Brain microvascular endothelial cell (primary cell): ENCODE measurements around the gene ABCA3.
A peak's percentile ranks its signal among the peaks of the same experiment; 100 is the strongest.

Experiments used
- DNase-seq: peaks from one replicate; pipeline ENCODE4 v3.0.0-alpha.2; 2020
- H3K27ac ChIP-seq: fragments of 250-450 bp; sonication (Bioruptor Pico); 2 replicates; pipeline ENCODE4 v1.5.1; 2020; ENCODE audit warnings: mild to moderate bottlenecking, moderate library complexity
- H3K27me3 ChIP-seq: fragments of 250-450 bp; sonication (Bioruptor Pico); replicated peaks from 2 replicates; pipeline ENCODE4 v1.5.1; 2020; ENCODE audit warnings: mild to moderate bottlenecking
- H3K36me3 ChIP-seq: fragments of 250-450 bp; sonication (Bioruptor Pico); replicated peaks from 2 replicates; pipeline ENCODE4 v1.5.1; 2020; ENCODE audit warnings: mild to moderate bottlenecking
- H3K4me3 ChIP-seq: 2 replicates; pipeline ENCODE4 v1.5.1; 2011; ENCODE audit warnings: low read depth, mild to moderate bottlenecking, control low read depth, low read length, moderate library complexity
- CTCF ChIP-seq: IDR thresholded peaks from 2 replicates; pipeline ENCODE4 v1.5.1; 2011; ENCODE audit warnings: low read depth, mild to moderate bottlenecking, moderate library complexity, low read length, control low read depth, inconsistent platforms; ENCODE audit errors: missing control alignments
- in situ Hi-C: cut with HindIII; loops from 2 replicates; pipeline ENCODE4 v1.10.0; 2017; ENCODE audit warnings: low sequenced_read_pairs, low pct_ligation_motif_present

The ABCA3 gene

GRCh38 chr16:2237493-2238149 is 102.9 kb downstream of the ABCA3 start:
- in situ Hi-C loops, result no loop called here
- Histone ChIP-seq H3K27me3 (peaks cover 5% of the 10 kb centered on the region), H3K4me3 (no peak overlapping the region), H3K36me3 (peaks cover 31% of the 10 kb centered on the region), H3K27ac (no peak overlapping the region)
- no peak for DNase-seq
- no peak for TF ChIP-seq CTCF

GRCh38 chr16:2237102-2237482 is 103.4 kb downstream of the ABCA3 start:
- in situ Hi-C loops, result no loop called here
- H3K27me3 ChIP-seq, result peaks cover 5% of the 10 kb centered on the region
- H3K27ac ChIP-seq, result no peak overlapping the region
- no peak for TF ChIP-seq CTCF
- DNase-seq, result no peak
- peak overlapping the region; percentile 24 for H3K4me3 ChIP-seq
- H3K36me3 ChIP-seq, result peaks cover 31% of the 10 kb centered on the region

- H3K36me3 ChIP-seq, result peaks cover 37% of the 10 kb centered on the region
- no peak for TF ChIP-seq CTCF
- in situ Hi-C loops, result no loop called here
- no peak within 1 kb of the TSS for H3K27ac ChIP-seq
- peaks cover 5% of the 10 kb centered on the region for H3K27me3 ChIP-seq
- H3K4me3 ChIP-seq, result peak within 1 kb of the TSS; percentile 24
- DNase-seq, result no peak
Measured at GRCh38 chr16:2236337-2237101, 104.0 kb downstream of the ABCA3 start, which contains the start of gene DNASE1L2. DNASE1L2 (plus strand) TSS chr16:2236444; CDS start chr16:2236817, 373 bp downstream.

GRCh38 chr16:2235695-2236336 is 104.7 kb downstream of the ABCA3 start:
- no peak overlapping the region for H3K4me3 ChIP-seq

GRCh38 chr16:2235234-2235651 is 105.3 kb downstream of the ABCA3 start:
- DNase-seq, result no peak
- TF ChIP-seq CTCF, result no peak
- no peak overlapping the region for H3K4me3 ChIP-seq
- H3K27ac ChIP-seq, result no peak overlapping the region
- in situ Hi-C loops, result no loop called here
- peaks cover 5% of the 10 kb centered on the region for H3K27me3 ChIP-seq
- peaks cover 38% of the 10 kb centered on the region for H3K36me3 ChIP-seq

More at GRCh38 chr16:2235695-2236336, 104.7 kb downstream of the ABCA3 start:
- Histone ChIP-seq H3K27me3 (peaks cover 5% of the 10 kb centered on the region), H3K27ac (no peak overlapping the region), H3K36me3 (peaks cover 38% of the 10 kb centered on the region)
- no peak for TF ChIP-seq CTCF
- in situ Hi-C loops, result no loop called here
- no peak for DNase-seq
